HG03342 (cell line): ENCODE measurements around the gene STMND1.

Experiments
- ATAC-seq: cut with Tn5 transposase; IDR thresholded peaks from one replicate; pipeline ENCODE4 v1.9.1; 2021; ENCODE audit warnings: mild to moderate bottlenecking, moderate library complexity; ENCODE audit not compliant: unreplicated experiment

The STMND1 gene

GRCh38 chr6:17157617-17158016 is 55.8 kb downstream of the STMND1 start:
- ATAC-seq, result no peak

GRCh38 chr6:17159240-17159639 is 57.4 kb downstream of the STMND1 start:
- ATAC-seq, result no peak

- ATAC-seq, result no peak
These were observed 59.2 kb downstream of the STMND1 start for GRCh38 chr6:17161076-17161475.

GRCh38 chr6:17165383-17165782 is 63.5 kb downstream of the STMND1 start:
- no peak for ATAC-seq

- ATAC-seq, result no peak
These were observed 65.6 kb downstream of the STMND1 start for GRCh38 chr6:17167327-17167979.

- ATAC-seq, result no peak
These were observed 67.4 kb downstream of the STMND1 start for GRCh38 chr6:17169291-17169690.

- no peak for ATAC-seq
These were observed 67.9 kb downstream of the STMND1 start for GRCh38 chr6:17169711-17170110.

GRCh38 chr6:17172836-17173470 is 71.1 kb downstream of the STMND1 start:
- no peak for ATAC-seq

GRCh38 chr6:17178326-17178725 is 76.5 kb downstream of the STMND1 start:
- no peak for ATAC-seq

- ATAC-seq, result no peak
These were observed 77.1 kb downstream of the STMND1 start for GRCh38 chr6:17178754-17179529.

- no peak for ATAC-seq
These were observed 77.8 kb downstream of the STMND1 start for GRCh38 chr6:17179530-17180073.
